ENCODE results near the gene GRID1. TPM values are rescaled to one million over a fixed set of nuclear protein-coding genes. Genes with fewer than 3 reads are reported as not detected.

Gene GRID1
- polyA plus RNA-seq, 3 donors, result 0.71 to 1.7 (median 1.6) TPM

DNA sequence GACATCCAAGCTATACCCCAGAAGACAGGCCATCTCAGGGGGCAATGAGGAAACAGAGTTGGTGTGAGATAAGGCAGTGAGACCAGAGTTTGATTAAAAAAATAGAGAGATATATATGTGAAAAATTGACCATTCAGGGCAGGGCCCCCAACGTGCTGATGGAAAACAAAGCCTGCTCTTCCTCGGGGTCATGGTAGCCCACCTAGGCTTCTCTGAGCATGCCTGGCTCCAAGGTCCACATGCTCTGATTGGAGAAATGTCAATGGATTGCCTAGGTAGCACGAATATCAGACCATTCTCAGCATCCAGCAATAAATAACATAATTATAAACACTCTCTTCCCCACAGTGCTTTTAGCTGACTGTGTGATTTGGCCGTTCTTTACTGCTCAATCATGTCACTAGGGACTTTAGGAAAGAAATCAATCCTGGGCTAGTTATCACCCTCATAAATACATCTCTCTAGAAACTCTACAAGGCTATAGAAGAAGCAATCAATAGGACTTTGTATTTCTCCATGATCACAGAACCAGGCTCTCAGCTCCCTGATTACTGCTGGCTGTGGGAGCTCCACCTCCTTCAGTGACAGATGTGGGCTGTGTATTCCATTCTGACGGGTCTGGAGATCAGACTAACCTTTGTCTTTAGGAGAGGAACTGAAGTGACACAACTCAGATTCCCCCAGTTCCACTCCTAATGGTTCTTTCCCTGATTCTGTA is 766.4 kb downstream of the GRID1 start:
- WGBS, 3 donors, result 37 to 65% (median 62%) methylated on average over 5 of the region's 5 CpGs
- no peak overlapping the region for H3K27ac ChIP-seq (ENCODE audit: low read depth, low read length)

DNA sequence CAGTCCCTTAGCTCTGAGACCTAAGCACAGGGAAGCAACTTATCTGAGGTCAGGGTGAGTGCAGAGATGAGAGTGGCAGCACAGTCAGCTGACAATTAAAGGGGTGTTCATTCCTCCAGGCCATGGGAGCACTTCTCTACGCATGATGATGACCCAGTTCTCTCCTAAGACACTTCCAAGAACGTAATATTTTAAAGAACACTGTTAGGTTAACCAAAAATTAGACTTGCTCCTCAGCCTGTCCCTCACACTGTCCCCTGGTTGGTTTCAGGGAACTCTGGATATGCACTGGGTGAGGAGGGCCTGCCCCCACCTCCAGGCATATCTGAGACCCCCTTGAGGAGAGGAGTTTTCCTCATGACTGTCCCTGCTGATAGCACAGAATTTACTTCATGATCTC is 767.5 kb downstream of the GRID1 start:
- H3K27ac ChIP-seq (ENCODE audit: low read depth, low read length), result no peak overlapping the region
- WGBS, 3 donors, result 81 to 89% (median 84%) methylated on average over 2 of the region's 2 CpGs

DNA sequence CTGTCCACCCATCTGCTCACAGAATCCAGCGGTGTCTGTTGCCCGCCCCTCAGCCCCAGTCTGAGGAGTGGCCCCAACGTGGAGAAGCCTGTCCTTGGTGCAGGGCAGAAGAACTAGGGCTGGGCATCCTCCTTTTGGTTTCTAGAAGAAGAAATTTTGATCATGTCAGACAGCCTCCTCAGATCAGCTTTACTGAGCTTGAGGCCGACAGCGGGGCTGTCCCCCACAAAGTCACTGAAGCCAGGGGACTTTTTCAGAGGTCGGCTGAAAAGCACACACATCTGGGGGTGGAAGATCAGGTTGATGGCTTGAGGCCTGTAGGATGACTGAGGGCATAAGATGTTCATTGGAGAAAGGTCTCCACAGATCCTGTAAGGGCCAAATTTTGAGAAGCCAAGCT is 767.9 kb downstream of the GRID1 start:
- H3K27ac ChIP-seq (ENCODE audit: low read depth, low read length), result no peak overlapping the region
- WGBS, 3 donors, result 80 to 86% (median 83%) methylated on average over 6 of the region's 6 CpGs

DNA sequence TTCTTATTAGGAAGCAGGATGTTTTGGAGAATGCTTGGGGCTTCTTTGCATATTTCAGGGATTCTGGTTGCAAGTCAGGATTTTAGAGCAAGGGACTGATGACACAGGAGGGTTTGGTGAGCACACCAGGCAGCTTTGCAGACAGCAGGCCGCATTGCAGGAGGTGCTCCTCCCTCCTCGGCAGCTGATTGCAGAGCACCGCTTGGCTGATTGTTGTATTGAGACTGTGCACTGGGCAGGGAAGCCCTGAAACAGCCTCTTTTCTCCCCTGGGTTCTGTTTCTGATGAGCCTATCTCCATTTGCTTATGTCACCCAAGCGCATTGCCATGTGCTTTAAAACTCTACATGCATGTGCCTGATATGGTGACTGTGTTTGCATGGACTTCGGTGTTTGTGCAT is 769.6 kb downstream of the GRID1 start:
- WGBS, 3 donors, result 83 to 85% (median 83%) methylated on average over 5 of the region's 5 CpGs
- H3K27ac ChIP-seq (ENCODE audit: low read depth, low read length), result no peak overlapping the region

DNA sequence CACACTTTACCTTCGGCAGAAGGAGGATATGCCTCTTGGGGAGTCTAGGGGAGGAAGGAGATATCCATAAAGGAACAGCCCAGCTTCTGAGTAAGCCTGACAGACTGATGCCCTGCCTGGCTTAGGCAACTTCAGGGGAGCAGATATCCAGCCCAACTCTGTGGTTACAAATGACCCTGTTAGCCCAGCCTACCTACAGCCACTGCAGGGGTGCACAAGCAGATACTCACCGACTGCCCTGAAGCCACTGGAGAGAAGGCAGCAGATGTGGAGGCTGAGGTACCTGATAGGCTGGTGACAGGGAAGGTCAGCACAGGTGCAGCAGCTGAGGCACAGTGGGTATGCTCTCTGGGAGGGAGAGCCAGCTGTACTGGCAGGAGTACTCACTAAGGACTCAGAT is 770.2 kb downstream of the GRID1 start:
- 61 to 87% (median 80%) methylated on average over 2 of the region's 2 CpGs for WGBS, 3 donors

DNA sequence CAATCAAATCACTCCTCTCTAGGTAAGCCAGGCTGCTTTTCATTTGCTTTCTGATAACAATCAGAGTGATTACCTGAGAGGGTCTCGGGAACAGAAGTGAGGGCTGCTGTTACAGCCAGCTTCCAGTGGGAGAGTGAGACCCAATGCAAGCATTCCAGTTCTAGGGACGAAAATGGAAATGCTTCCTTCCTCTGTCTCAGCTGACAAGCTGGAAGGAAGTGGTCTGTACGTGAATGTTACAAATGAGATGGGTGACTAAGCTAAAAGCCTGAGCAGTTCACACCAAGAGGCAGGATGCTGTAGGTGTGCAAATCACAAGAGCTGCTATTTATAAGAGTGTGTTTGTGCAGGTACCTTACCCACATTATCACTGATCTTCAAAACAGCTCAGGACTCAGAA is 772.4 kb downstream of the GRID1 start:
- H3K27ac ChIP-seq (ENCODE audit: low read depth, low read length), result no peak overlapping the region
- 36 to 49% (median 42%) methylated on average over 3 of the region's 3 CpGs for WGBS, 3 donors

More for the DNA sequence above, 770.2 kb downstream of the GRID1 start:
- no peak overlapping the region for H3K27ac ChIP-seq (ENCODE audit: low read depth, low read length)

DNA sequence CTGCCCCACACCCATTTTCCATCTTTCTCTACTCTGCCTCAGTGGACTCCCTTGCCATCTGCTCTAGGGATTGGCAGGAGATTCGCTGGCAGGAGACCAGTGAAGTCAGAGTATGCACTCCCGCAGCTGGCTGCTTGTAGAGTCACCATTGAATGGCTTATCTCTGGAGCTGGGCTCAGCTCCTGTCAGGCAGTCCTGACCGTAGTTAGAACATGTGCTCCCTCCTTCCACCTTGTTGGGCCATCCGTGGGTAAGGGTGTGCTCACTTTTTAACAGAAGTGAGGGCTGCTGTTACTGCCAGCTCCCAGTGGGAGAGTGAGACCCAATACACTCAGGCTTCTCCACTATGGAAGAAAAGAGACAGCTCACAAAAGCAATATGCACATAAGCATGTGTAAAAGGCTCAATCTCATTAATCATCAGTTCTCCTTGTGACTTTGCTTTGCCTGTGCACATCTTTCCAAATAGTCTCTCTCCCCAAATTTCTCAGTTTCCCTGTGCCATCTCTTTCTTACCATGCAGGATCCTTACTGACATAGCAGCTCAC is 773.3 kb downstream of the GRID1 start:
- WGBS, 3 donors, result 52 to 76% (median 72%) methylated on average over 4 of the region's 4 CpGs
- no peak overlapping the region for H3K27ac ChIP-seq (ENCODE audit: low read depth, low read length)

DNA sequence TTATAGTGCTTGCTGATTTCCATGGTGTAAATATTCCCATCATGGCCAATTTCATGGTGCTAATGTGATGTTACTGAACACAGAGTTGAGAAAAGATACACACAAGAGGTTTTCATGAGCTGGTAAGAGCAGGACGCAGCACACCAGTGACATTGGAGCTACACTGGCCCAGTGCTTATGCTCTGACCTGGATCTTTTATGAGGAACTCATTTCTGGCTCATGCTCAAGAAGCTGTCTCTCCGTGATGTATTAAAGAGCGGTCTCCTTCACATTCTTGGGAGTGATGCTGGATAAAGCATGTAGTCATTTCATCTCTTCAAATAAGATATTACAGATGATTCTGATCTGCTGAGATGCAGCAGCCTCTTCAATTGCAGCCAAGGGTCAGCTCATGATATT is 785.2 kb downstream of the GRID1 start:
- WGBS, 3 donors, result 82 to 85% (median 84%) methylated on average over 3 of the region's 3 CpGs
- no peak overlapping the region for H3K27ac ChIP-seq (ENCODE audit: low read depth, low read length)

DNA sequence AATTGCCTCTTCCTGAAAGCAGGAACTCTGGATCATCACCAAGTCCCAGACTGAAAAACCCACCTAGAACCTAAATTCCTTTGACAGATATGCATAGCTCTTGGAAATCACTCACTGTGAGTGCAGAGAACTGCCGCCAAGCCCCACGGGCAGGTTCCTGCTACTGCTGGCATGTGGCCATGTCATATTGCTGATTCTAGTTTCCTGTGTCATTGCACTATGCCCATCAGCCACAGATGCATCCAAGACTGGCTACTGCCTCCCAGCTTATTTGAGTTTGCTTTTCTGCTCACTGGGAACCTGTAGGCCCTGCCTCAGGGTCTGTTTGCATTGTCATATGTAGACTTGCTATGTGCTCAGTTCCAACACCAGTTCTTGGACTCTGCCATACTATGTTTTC is 786.0 kb downstream of the GRID1 start:
- 49 to 60% (median 52%) methylated on average over 2 of the region's 2 CpGs for WGBS, 3 donors
- H3K27ac ChIP-seq (ENCODE audit: low read depth, low read length), result no peak overlapping the region

DNA sequence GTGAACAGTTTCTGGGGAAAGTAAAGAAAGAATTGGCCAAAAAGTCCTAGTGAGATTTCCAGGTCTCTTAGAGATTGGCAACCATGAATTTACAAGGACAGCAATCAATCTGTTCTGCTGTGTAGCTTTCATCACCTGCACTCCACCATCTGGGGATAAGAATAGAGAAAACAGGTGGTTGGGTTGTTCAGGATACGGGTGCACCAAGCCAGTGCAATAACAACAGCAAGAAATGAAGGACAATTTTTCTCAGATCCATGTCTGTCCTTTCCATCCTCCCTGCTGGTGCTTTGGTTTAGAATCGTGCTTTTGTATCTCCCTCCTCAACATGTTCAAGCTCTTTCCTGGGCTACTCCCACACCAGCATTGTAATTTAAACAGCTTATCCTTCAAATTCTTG is 787.7 kb downstream of the GRID1 start:
- WGBS, 3 donors, result 52 to 70% (median 68%) methylated on average over 2 of the region's 2 CpGs

DNA sequence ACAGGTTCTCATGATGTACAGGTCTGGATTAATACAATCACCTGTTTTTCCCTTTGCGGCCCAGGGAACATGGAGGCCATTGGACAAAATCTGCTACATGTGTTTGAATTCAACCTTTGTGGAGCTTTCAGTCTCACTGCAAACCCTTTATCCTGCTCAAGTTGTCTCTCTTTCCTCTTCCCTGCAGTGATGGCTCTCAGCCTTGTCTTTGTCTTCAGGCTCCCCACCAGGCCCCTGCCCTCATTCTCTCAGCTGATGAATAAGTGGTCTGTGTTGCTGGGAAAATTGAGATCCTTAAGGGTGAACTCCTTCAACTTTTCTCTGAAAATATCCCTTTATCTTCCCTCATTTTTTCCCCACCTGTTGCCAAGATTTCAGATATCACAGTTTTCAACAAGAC is 791.2 kb downstream of the GRID1 start:
- WGBS, 3 donors, result 85 to 93% (median 88%) methylated on average over 1 of the region's 1 CpG
- no peak overlapping the region for H3K27ac ChIP-seq (ENCODE audit: low read depth, low read length)

More for the DNA sequence above, 787.7 kb downstream of the GRID1 start:
- no peak overlapping the region for H3K27ac ChIP-seq (ENCODE audit: low read depth, low read length)

DNA sequence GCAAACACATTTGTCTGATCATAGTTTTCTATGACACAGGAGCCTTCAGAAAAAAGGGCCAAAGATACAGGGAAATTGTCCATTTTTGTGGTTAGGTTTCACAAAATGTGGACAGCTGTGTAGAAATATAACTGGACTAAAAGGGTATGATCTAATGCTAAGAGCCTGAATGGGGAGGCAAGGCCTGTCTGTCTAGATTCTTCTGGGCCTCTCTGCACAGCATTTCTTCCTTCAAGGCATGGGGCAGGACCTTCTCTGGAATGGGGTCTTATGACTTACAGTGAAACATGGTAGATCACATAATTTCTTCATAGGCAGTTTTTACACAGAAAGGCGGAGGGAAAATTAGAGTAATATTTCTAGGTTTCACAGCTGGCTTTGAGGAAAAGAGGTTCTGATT is 795.7 kb downstream of the GRID1 start:
- 89 to 92% (median 92%) methylated on average over 1 of the region's 1 CpG for WGBS, 3 donors
- H3K27ac ChIP-seq (ENCODE audit: low read depth, low read length), result no peak overlapping the region

DNA sequence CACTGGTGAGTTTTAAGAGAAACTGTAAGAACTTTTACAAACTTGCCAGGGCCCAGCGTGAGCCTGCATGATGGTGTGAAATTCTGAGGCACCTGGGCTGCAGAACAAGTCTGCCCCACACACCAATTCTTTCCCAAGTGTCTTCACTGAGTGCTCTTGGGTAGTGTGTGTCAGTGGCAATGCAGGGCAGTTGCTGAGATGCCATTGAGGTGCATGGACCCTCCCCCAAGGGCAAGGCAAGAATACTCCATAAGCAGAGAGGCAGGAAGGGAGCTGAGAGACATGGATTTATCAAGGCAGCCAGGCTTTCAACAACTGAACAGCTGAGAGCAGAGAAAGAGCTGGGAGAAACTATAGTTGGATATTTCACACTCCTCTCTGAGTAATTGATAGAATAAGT is 801.2 kb downstream of the GRID1 start:
- 57 to 67% (median 67%) methylated on average over 1 of the region's 1 CpG for WGBS, 3 donors
- no peak overlapping the region for H3K27ac ChIP-seq (ENCODE audit: low read depth, low read length)

DNA sequence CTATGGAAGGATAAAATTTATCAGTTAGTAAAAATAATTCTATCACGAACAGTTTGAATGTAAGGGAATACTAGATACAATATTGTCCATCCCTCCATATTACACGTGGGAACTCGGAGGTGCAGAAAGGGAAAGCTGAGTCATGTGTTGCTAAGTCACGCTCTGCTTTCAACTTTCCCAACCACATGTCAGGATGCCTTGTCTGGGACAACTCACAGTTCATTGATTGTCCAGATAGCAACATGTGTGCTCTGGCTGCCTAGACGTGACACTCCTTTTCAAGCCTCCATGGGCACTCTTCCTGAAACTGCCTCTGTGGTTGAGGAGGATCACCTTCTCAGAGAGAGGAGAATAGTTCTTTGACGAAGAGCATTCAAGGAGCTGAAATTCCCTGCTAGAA is 808.1 kb downstream of the GRID1 start:
- 61 to 81% (median 80%) methylated on average over 6 of the region's 6 CpGs for WGBS, 3 donors
- no peak overlapping the region for H3K27ac ChIP-seq (ENCODE audit: low read depth, low read length)

DNA sequence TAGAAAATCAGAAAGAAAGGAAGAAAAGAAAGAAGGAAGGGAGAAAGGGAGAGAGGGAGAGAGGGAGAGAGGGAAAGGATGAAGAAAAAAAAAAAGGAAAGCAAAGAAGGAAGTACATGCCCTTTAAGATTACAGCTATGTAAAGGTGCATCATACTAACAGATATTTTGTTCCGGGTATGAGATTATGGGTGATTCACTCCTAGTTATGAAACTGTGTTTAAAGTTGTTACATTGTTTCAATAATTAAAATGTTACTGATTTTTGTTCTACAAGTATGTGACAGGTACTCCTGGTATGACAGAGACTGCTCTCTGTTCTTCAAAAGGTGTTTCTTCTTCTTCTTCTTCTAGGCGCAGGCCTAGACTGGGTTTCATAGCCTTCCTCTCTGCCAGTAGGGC is 808.9 kb downstream of the GRID1 start:
- H3K27ac ChIP-seq (ENCODE audit: low read depth, low read length), result no peak overlapping the region
- 90 to 94% (median 90%) methylated on average over 2 of the region's 2 CpGs for WGBS, 3 donors

DNA sequence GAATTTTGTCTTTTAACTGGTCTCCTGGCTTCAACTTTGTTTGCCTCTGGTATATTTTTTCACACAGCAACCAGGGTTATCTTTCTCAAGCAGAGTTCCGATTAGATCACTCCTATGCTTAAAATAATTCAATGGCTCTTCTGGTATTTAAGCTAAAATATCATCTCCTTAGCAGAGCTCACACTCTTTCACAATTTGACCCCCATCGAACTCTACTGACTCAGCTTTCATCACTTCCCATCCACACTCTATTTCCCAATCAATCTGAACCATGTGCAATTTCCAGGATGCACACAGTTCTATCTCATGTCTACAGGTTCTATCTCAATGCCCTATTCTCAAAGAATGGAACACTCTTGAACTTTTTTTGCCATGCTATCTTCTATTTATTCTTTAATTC is 809.5 kb downstream of the GRID1 start:
- WGBS, 3 donors, result 53 to 84% (median 60%) methylated on average over 2 of the region's 2 CpGs

More for the DNA sequence above, 809.5 kb downstream of the GRID1 start:
- H3K27ac ChIP-seq (ENCODE audit: low read depth, low read length), result no peak overlapping the region

Other genes starting within 250 kb of the GRID1 start
- gene WAPL, start 155.0 kb upstream of the GRID1 start, polyA plus RNA-seq, result 10 to 100 TPM in 2 of 3 donors, 1 to 10 TPM in 1; 8.0 to 16.6 (median 14.3) TPM

All from adipose tissue (tissue), 3 donors.